Panc1 (cell line): ENCODE results near the gene TPCN1. TPM values are rescaled to one million over a fixed set of nuclear protein-coding genes. Genes with fewer than 3 reads are reported as not detected.

Source experiments
- ATAC-seq: fragments of 200-7000 bp; cut with Tn5 transposase; 2 replicates; pipeline ENCODE4 v1.9.1; 2020; ENCODE audit warnings: mild to moderate bottlenecking, moderate library complexity
- BruUV-seq: library from RNA; stranded (reverse); fragments of 400-500 nt; replicated peaks from 2 replicates; lab custom pipeline; 2021; lab: Mats Ljungman, UMichigan
- CTCF ChIA-PET: fragments of 300-600 bp; sonication (Branson Sonifier 250); formaldehyde crosslinking; loops from one replicate; lab custom pipeline; 2022; ENCODE audit warnings: antibody characterized with exemption; lab: Charles Lee
- POLR2A ChIA-PET: fragments of 300-600 bp; sonication (Branson Sonifier 250); formaldehyde crosslinking; loops from one replicate; lab custom pipeline; 2022; ENCODE audit warnings: antibody characterized with exemption; lab: Charles Lee
- DNase-seq: peaks from one replicate; pipeline ENCODE4 v3.0.0-alpha.2; 2010; ENCODE audit warnings: low read depth, low spot score
- H3K27ac ChIP-seq: 2 replicates; pipeline ENCODE4 v1.5.1; 2011; ENCODE audit warnings: mild to moderate bottlenecking, low read length, inconsistent platforms
- H3K27me3 ChIP-seq: fragments of 200-500 bp; sonication (Bioruptor generic); 2 replicates; pipeline ENCODE4 v1.6.0; 2014; ENCODE audit warnings: low read length, inconsistent platforms; ENCODE audit not compliant: control insufficient read depth, insufficient read depth
- H3K36me3 ChIP-seq: fragments of 200-500 bp; sonication (Bioruptor generic); 2 replicates; pipeline ENCODE4 v1.5.1; 2014; ENCODE audit warnings: inconsistent platforms, mild to moderate bottlenecking, low read length, moderate library complexity; ENCODE audit not compliant: control insufficient read depth, insufficient read depth
- H3K4me1 ChIP-seq: 2 replicates; pipeline ENCODE4 v1.5.1; 2011; ENCODE audit warnings: inconsistent platforms, mild to moderate bottlenecking, low read length, moderate library complexity; ENCODE audit not compliant: control insufficient read depth, insufficient read depth
- H3K4me3 ChIP-seq, 2 experiments: 2 replicates each; pipeline ENCODE4 v1.5.1; 2011 to 2012; ENCODE audit warnings: low read depth in 2 of 2, low read length in 2 of 2, mild to moderate bottlenecking in 2 of 2, inconsistent platforms in 1 of 2, moderate library complexity in 1 of 2
- H3K9me3 ChIP-seq: fragments of 200-500 bp; sonication (Bioruptor generic); 2 replicates; pipeline ENCODE4 v1.5.1; 2014; ENCODE audit warnings: low read depth, mild to moderate bottlenecking, inconsistent platforms, low read length, moderate library complexity; ENCODE audit not compliant: control insufficient read depth, insufficient read depth
- CTCF ChIP-seq: fragments of 450-650 bp; IDR thresholded peaks from 2 replicates; pipeline ENCODE4 v1.5.1; 2017; ENCODE audit warnings: mild to moderate bottlenecking
- POLR2AphosphoS5 ChIP-seq: IDR thresholded peaks from 2 replicates; pipeline ENCODE4 v1.6.1; 2012; ENCODE audit warnings: mild to moderate bottlenecking, low read depth, low read length, moderate library complexity
- REST ChIP-seq, 2 experiments: IDR thresholded peaks; 2 replicates each; pipeline ENCODE4 v1.6.1; 2011 to 2012; ENCODE audit warnings: low read depth in 2 of 2, control low read depth in 1 of 2, low read length in 1 of 2, mild to moderate bottlenecking in 1 of 2, moderate library complexity in 1 of 2; ENCODE audit not compliant: insufficient read depth in 1 of 2
- SIN3A ChIP-seq: IDR thresholded peaks from 2 replicates; pipeline ENCODE4 v1.6.1; 2012; ENCODE audit warnings: low read depth, mild to moderate bottlenecking, low read length, moderate library complexity, borderline replicate concordance; ENCODE audit not compliant: insufficient read depth
- TCF7L2 ChIP-seq: IDR thresholded peaks from 2 replicates; pipeline ENCODE4 v1.6.1; 2011; ENCODE audit warnings: mild to moderate bottlenecking, low read depth, low read length, inconsistent platforms
- in situ Hi-C: cut with HindIII; loops from 2 replicates; pipeline ENCODE4 v1.10.0; 2016; ENCODE audit warnings: low sequenced_read_pairs, low pct_unique_long_range_greater_than_20kb
- intact Hi-C: fragments of 100-400 bp; cut with micrococcal nuclease; formaldehyde crosslinking; loops from one replicate; pipeline ENCODE4 v1.10.0; 2022; ENCODE audit not compliant: unreplicated experiment
- total RNA-seq: library from RNA; stranded (reverse); gene quantifications from one replicate; pipeline ENCODE4 v1.2.1, GENCODE V29; 2021; ENCODE audit not compliant: unreplicated experiment

Gene TPCN1
- total RNA-seq, 1 experiment from 2014 or later, result 75.2 TPM

- in situ Hi-C loops, result no loop called here
- ATAC-seq, result no peak
These were observed 99.1 kb downstream of the TPCN1 start for GRCh38 chr12:113320401-113320800.

GRCh38 chr12:113322343-113322742, 101.1 kb downstream of the TPCN1 start:
- no peaks in the 10 kb centered on the region for H3K36me3 ChIP-seq
- DNase-seq (no peak), ATAC-seq (no peak)
- H3K9me3 ChIP-seq, result no peaks in the 10 kb centered on the region
- H3K4me1 ChIP-seq, result no peaks in the 10 kb centered on the region
- no peak overlapping the region for H3K4me3 ChIP-seq
- TF ChIP-seq SIN3A (no peak), TCF7L2 (no peak), REST (IDR thresholded peaks at IDR 0.05; ENCODE audit: insufficient read depth in 1 of 2, low read depth in 2 of 2, low read length in 1 of 2) (no peak), CTCF (no peak), POLR2AphosphoS5 (no peak)
- no TSS peak for BruUV-seq
- in situ Hi-C loops (no loop called here), intact Hi-C loops (no loop called here)
- H3K27ac ChIP-seq, result no peak overlapping the region
- CTCF ChIA-PET, result no interaction called here
- POLR2A ChIA-PET, result no interaction called here
- no peaks in the 10 kb centered on the region for H3K27me3 ChIP-seq

More at GRCh38 chr12:113320401-113320800, 99.1 kb downstream of the TPCN1 start:
- TF ChIP-seq REST (IDR thresholded peaks at IDR 0.05; ENCODE audit: insufficient read depth in 1 of 2, low read depth in 2 of 2, low read length in 1 of 2), result no peak
- TF ChIP-seq TCF7L2, result no peak
- no peak for TF ChIP-seq SIN3A
- POLR2A ChIA-PET, result no interaction called here
- Histone ChIP-seq H3K36me3 (no peaks in the 10 kb centered on the region), H3K9me3 (no peaks in the 10 kb centered on the region), H3K27me3 (no peaks in the 10 kb centered on the region), H3K4me3 (no peak overlapping the region), H3K4me1 (no peaks in the 10 kb centered on the region), H3K27ac (no peak overlapping the region)
- CTCF ChIA-PET, result no interaction called here
- no peak for DNase-seq
- intact Hi-C loops, result no loop called here
- no TSS peak for BruUV-seq
